K562 (cell line): ENCODE results near the gene MAPK8IP2. TPM values are rescaled to one million over a fixed set of nuclear protein-coding genes. Genes with fewer than 3 reads are reported as not detected.

ENCODE experiments used
- ATAC-seq: fragments of 200-7000 bp; cut with Tn5 transposase; 3 replicates; pipeline ENCODE4 v1.9.1; 2020; ENCODE audit warnings: moderate library complexity
- BruUV-seq: library from RNA; stranded (reverse); fragments of 400-500 nt; replicated peaks from 2 replicates; lab custom pipeline; 2021; lab: Mats Ljungman, UMichigan
- CTCF ChIA-PET: fragments of 300-600 bp; formaldehyde crosslinking; extraction: SDS; loops from one replicate; lab custom pipeline; 2021; ENCODE audit warnings: low intra/inter-chr PET ratio; lab: Yijun Ruan, JAX
- POLR2A ChIA-PET: fragments of 300-600, 350-650 bp; sonication (Branson Sonifier 250); formaldehyde crosslinking; extraction: SDS; loops from one replicate; lab custom pipeline; 2021; ENCODE audit warnings: antibody characterized with exemption, inconsistent platforms; lab: Yijun Ruan, JAX
- DNase-seq, 4 experiments: peaks; one replicate each; pipeline versions ENCODE4 v3.0.0 to v3.0.0-alpha.2; 2011 to 2018; ENCODE audit warnings: low spot score in 3 of 4, mixed read lengths in 3 of 4; ENCODE audit errors: extremely low read depth in 1 of 4
- FAIRE-seq: peaks from 2 replicates; lab custom pipeline; 2011; peaks lifted over from hg19 to GRCh38; lab: Jason Lieb, UNC
- H2AFZ ChIP-seq: 2 replicates; pipeline ENCODE4 v1.6.0; 2011; ENCODE audit warnings: low read depth, low read length, control low read depth, inconsistent platforms
- H3K27ac ChIP-seq: fragments of 200-600 bp; 3 replicates; pipeline ENCODE4 v1.8.0; 2011; ENCODE audit warnings: low read depth, mild to moderate bottlenecking, control low read depth, inconsistent platforms, low read length, moderate library complexity, mixed read lengths; ENCODE audit errors: extremely low read depth
- H3K27me3 ChIP-seq, 2 experiments: fragments of 300-600 bp in 1 of 2; 2 replicates in 1 of 2; 3 replicates in 1 of 2; pipeline versions ENCODE4 v1.6.0 to v1.8.0; 2011; ENCODE audit warnings: inconsistent platforms in 2 of 2, low read length in 2 of 2, mild to moderate bottlenecking in 1 of 2, mixed read lengths in 1 of 2, moderate library complexity in 1 of 2; ENCODE audit not compliant: control insufficient read depth in 2 of 2, insufficient read depth in 2 of 2
- H3K36me3 ChIP-seq: fragments of 300-600 bp; 3 replicates; pipeline ENCODE4 v1.8.0; 2011; ENCODE audit warnings: mild to moderate bottlenecking, low read length, inconsistent platforms; ENCODE audit not compliant: control insufficient read depth, insufficient read depth
- H3K4me1 ChIP-seq, 2 experiments: fragments of 200-600 bp in 1 of 2; replicated peaks in 1 of 2; 2 replicates in 1 of 2; 3 replicates in 1 of 2; pipeline versions ENCODE4 v1.5.1 to v1.8.0; 2011; ENCODE audit warnings: inconsistent platforms in 2 of 2, low read length in 2 of 2, mild to moderate bottlenecking in 1 of 2, mixed read lengths in 1 of 2, moderate library complexity in 1 of 2; ENCODE audit not compliant: control insufficient read depth in 2 of 2, insufficient read depth in 2 of 2
- H3K4me2 ChIP-seq: 2 replicates; pipeline ENCODE4 v1.6.1; 2011; ENCODE audit warnings: low read length, control low read depth, inconsistent platforms, mixed read lengths; ENCODE audit not compliant: insufficient read depth
- H3K4me3 ChIP-seq: fragments of 200-600 bp; sonication (generic), shearing (Covaris generic); 2 replicates; pipeline ENCODE4 v1.5.1; 2016; ENCODE audit warnings: control low read depth, inconsistent platforms
- H3K79me2 ChIP-seq: fragments of 200-600 bp; 3 replicates; pipeline ENCODE4 v1.8.0; 2011; ENCODE audit warnings: low read length, inconsistent platforms; ENCODE audit not compliant: control insufficient read depth, insufficient read depth
- H3K9ac ChIP-seq, 2 experiments: 2 replicates each; pipeline versions ENCODE4 v1.6.0 to v1.6.1; 2011; ENCODE audit warnings: low read depth in 2 of 2, low read length in 2 of 2, control low read depth in 1 of 2, inconsistent platforms in 1 of 2, mild to moderate bottlenecking in 1 of 2, mixed read lengths in 1 of 2; ENCODE audit not compliant: insufficient read depth in 1 of 2
- H3K9me1 ChIP-seq: one replicate; pipeline ENCODE4 v1.6.0; 2011; ENCODE audit warnings: inconsistent platforms, mild to moderate bottlenecking, low read length, moderate library complexity; ENCODE audit not compliant: control insufficient read depth, insufficient read depth
- H3K9me3 ChIP-seq: replicated peaks from 2 replicates; pipeline ENCODE4 v1.5.1; 2011; ENCODE audit warnings: low read depth, low read length, inconsistent platforms; ENCODE audit not compliant: control insufficient read depth, insufficient read depth
- H4K20me1 ChIP-seq: replicated peaks from 2 replicates; pipeline ENCODE4 v1.6.1; 2011; ENCODE audit warnings: low read length, inconsistent platforms, mixed read lengths; ENCODE audit not compliant: control insufficient read depth, insufficient read depth
- DIDO1 ChIP-seq: fragments of 450-650 bp; IDR thresholded peaks from 2 replicates; pipeline ENCODE4 v1.6.1; 2016; ENCODE audit warnings: low read depth, missing biosample characterization, missing genetic modification characterization
- HDAC6 ChIP-seq: IDR thresholded peaks from 2 replicates; pipeline ENCODE4 v1.6.1; 2012; ENCODE audit warnings: low read depth, mild to moderate bottlenecking, control low read depth, inconsistent platforms, low read length, moderate library complexity
- HNRNPL ChIP-seq: fragments of 200-400 bp; formaldehyde crosslinking; IDR thresholded peaks from 2 replicates; pipeline ENCODE4 v1.6.1; 2017; ENCODE audit warnings: low read depth, mild to moderate bottlenecking, low read length
- KDM1A ChIP-seq, 2 experiments: fragments of 450-650 bp; IDR thresholded peaks; 2 replicates each; pipeline ENCODE4 v1.6.1; 2016; ENCODE audit warnings: mild to moderate bottlenecking in 2 of 2
- PHTF2 ChIP-seq: fragments of 250-450 bp; sonication (Bioruptor Pico); IDR thresholded peaks from 2 replicates; pipeline ENCODE4 v1.5.0; 2021; ENCODE audit warnings: mild to moderate bottlenecking
- SOX6 ChIP-seq: fragments of 450-650 bp; IDR thresholded peaks from 2 replicates; pipeline ENCODE4 v1.6.1; 2014; ENCODE audit warnings: mild to moderate bottlenecking
- SREBF1 ChIP-seq: fragments of 150-350 bp; IDR thresholded peaks from 2 replicates; pipeline ENCODE4 v1.6.1; 2014; ENCODE audit warnings: antibody characterized with exemption, low read depth, low read length, borderline replicate concordance
- UBTF ChIP-seq, 2 experiments: IDR thresholded peaks; 2 replicates each; pipeline ENCODE4 v1.6.1; 2012; ENCODE audit warnings: improper control_type of control experiment in 2 of 2, low read depth in 2 of 2, low read length in 2 of 2, borderline replicate concordance in 1 of 2
- ZBTB11 ChIP-seq, 3 experiments: fragments of 200-800 bp in 1 of 3; fragments of 250-450 bp in 1 of 3; fragments of 450-650 bp in 1 of 3; sonication (Bioruptor Pico) in 1 of 3; sonication (Bioruptor generic) in 1 of 3; formaldehyde crosslinking in 1 of 3; IDR thresholded peaks; 2 replicates each; pipeline versions ENCODE4 v1.6.1 to v1.8.0; 2016 to 2022; ENCODE audit warnings: mild to moderate bottlenecking in 2 of 3, missing genetic modification characterization in 2 of 3, missing compliant biosample characterization in 1 of 3, moderate library complexity in 1 of 3
- ZNF217 ChIP-seq: sonication (generic); formaldehyde crosslinking; IDR thresholded peaks from 2 replicates; pipeline ENCODE4 v1.8.0; 2022; ENCODE audit warnings: mild to moderate bottlenecking, missing genetic modification reagents
- ZNF263 ChIP-seq: sonication (generic); formaldehyde crosslinking; IDR thresholded peaks from 2 replicates; pipeline ENCODE4 v1.8.0; 2022; ENCODE audit warnings: mild to moderate bottlenecking, missing genetic modification reagents, borderline replicate concordance
- ZNF282 ChIP-seq: sonication (generic); formaldehyde crosslinking; IDR thresholded peaks from 2 replicates; pipeline ENCODE4 v1.8.1; 2023; ENCODE audit warnings: missing genetic modification reagents
- ZNF668 ChIP-seq: fragments of 250-450 bp; sonication (Bioruptor Pico); IDR thresholded peaks from 2 replicates; pipeline ENCODE4 v1.8.0; 2022; ENCODE audit warnings: mild to moderate bottlenecking, inconsistent platforms
- ZNF740 ChIP-seq, 3 experiments: fragments of 200-800 bp in 1 of 3; sonication (Bioruptor generic) in 1 of 3; sonication (generic) in 1 of 3; formaldehyde crosslinking in 1 of 3; IDR thresholded peaks; 2 replicates each; pipeline versions ENCODE4 v1.6.1 to v1.8.0; 2016 to 2022; ENCODE audit warnings: mild to moderate bottlenecking in 2 of 3, missing compliant biosample characterization in 2 of 3, missing genetic modification characterization in 2 of 3, missing genetic modification reagents in 1 of 3
- ZNF764 ChIP-seq: fragments of 250-450 bp; sonication (Bioruptor Pico); IDR thresholded peaks from 2 replicates; pipeline ENCODE4 v1.4.0; 2020; ENCODE audit warnings: low read depth, mild to moderate bottlenecking, moderate library complexity
- WGBS: fragments of 100-300 bp; shearing (Covaris generic); methylation state at CpG from one replicate; pipeline ENCODE4 v1.1.6; 2016; ENCODE audit warnings: low coverage, mixed read lengths; ENCODE audit not compliant: insufficient coverage; ENCODE audit errors: missing lambda C conversion rate; 5-methylcytosine and 5-hydroxymethylcytosine counted together
- in situ Hi-C: fragments of 300-500 bp; cut with MboI; formaldehyde crosslinking; loops from 4 replicates; pipeline ENCODE4 v1.15.0; 2018; ENCODE audit warnings: inconsistent platforms, mixed read lengths
- intact Hi-C: fragments of 100-400 bp; cut with micrococcal nuclease; formaldehyde crosslinking; loops from 2 replicates; pipeline ENCODE4 v1.14.2; 2022
- polyA plus RNA-seq, 8 experiments: library from polyadenylated mRNA; depleted of rRNA in 4 of 8; stranded (reverse) in 5 of 8; unstranded in 3 of 8; fragments of >200 nt; fragmentation: Nextera tagmentation in 2 of 8; fragmentation: Illumina TruSeq in 1 of 8; extraction: Ambion mirVana in 2 of 8; extraction: Trizol in 1 of 8; gene quantifications; 2 replicates each; pipeline versions ENCODE4 v1.2.1 to v1.2.3, GENCODE V29; 2011 to 2014; ENCODE audit warnings: inconsistent platforms in 1 of 8, missing spikeins in 1 of 8
- total RNA-seq, 7 experiments: library from RNA; depleted of rRNA in 6 of 7; stranded (reverse); fragments of >200 nt in 6 of 7; fragmentation: Illumina TruSeq in 2 of 7; extraction: Trizol in 2 of 7; gene quantifications; 2 replicates each; pipeline versions ENCODE4 v1.2.1 to v1.2.3, GENCODE V29; 2011 to 2021; ENCODE audit warnings: low replicate concordance in 1 of 7

Gene MAPK8IP2
- total and polyA plus RNA-seq, 9 of the 15 experiments (the other 6 are each of a cell fraction or from before 2014, with no cell fraction given): 0.01 to 0.47 (median 0.07) TPM; not detected in 2

- TF ChIP-seq PHTF2 (no peak), ZBTB11 (CRISPR knock-in tag; IDR thresholded peaks at IDR 0.05) (no peak), ZNF668 (no peak), ZNF217 (no peak), HDAC6 (no peak), ZNF764 (no peak), KDM1A (IDR thresholded peaks at IDR 0.05) (no peak)
Observed at GRCh38 chr22:50556703-50557102, 43.9 kb upstream of the MAPK8IP2 start (continued).

GRCh38 chr22:50560034-50560433 lies 40.6 kb upstream of the MAPK8IP2 start:
- 45% methylated on average over 3 of the region's 3 CpGs for whole genome bisulfite sequencing
- Histone ChIP-seq H3K9me3 (no peaks in the 10 kb centered on the region), H3K27ac (no peak overlapping the region), H3K4me1 (peaks cover 0 to 13% of the 10 kb centered on the region in 2 experiments; a peak in 2 of 5 replicates), H3K9ac (no peak overlapping the region), H3K27me3 (no peaks in the 10 kb centered on the region), H2AFZ (no peak overlapping the region), H3K79me2 (no peaks in the 10 kb centered on the region), H4K20me1 (no peaks in the 10 kb centered on the region), H3K36me3 (no peaks in the 10 kb centered on the region), H3K4me3 (no peak overlapping the region), H3K4me2 (no peak overlapping the region), H3K9me1 (no peaks in the 10 kb centered on the region)
- FAIRE-seq (no peak), ATAC-seq (no peak), DNase-seq (no peak)
- intact Hi-C loops: loop anchor here (5.0 kb wide), 1 partner anchor 33 kb away; the partner anchor contains the start of gene SCO2
- in situ Hi-C loops: no loop called here
- ChIA-PET POLR2A (interaction anchor here (0.6 to 1.1 kb wide), 2 partner anchors 19 to 45 kb away, joined by 3 read pairs; no protein-coding TSS in a partner anchor), CTCF (no interaction called here)
- BruUV-seq: no TSS peak
- TF ChIP-seq DIDO1 (tag): no peak
- no peak for TF ChIP-seq UBTF (IDR thresholded peaks at IDR 0.05; ENCODE audit: borderline replicate concordance in 1 of 2, low read depth in 2 of 2, low read length in 2 of 2)
- TF ChIP-seq SREBF1: no peak
- no peak for TF ChIP-seq ZNF740 (CRISPR knock-in tag; IDR thresholded peaks at IDR 0.05)
- no peak for TF ChIP-seq ZNF740 (tag; IDR thresholded peaks at IDR 0.05)
- TF ChIP-seq HNRNPL: no peak
- no peak for TF ChIP-seq ZNF282 (CRISPR knock-in tag)
- TF ChIP-seq SOX6: no peak
- no peak for TF ChIP-seq ZNF263 (CRISPR knock-in tag)
